ENCODE measurements around the gene REM1. TPM values are rescaled to one million over a fixed set of nuclear protein-coding genes. Genes with fewer than 3 reads are reported as not detected.

Gene REM1
- total and polyA plus RNA-seq, 4 donors, result 2.5 to 13.9 (median 13.2) TPM

- Histone ChIP-seq H3K27ac (ENCODE audit: low read depth in 1 of 2, low read length in 2 of 2) (no peak overlapping the region), H3K4me3 (ENCODE audit: low read length in 2 of 2) (no peak overlapping the region), H3K27me3 (ENCODE audit: control insufficient read depth in 1 of 2, insufficient read depth in 2 of 2, low read length in 1 of 2) (no peaks in the 10 kb centered on the region), H3K4me1 (ENCODE audit: control insufficient read depth in 1 of 2, insufficient read depth in 2 of 2, low read length in 2 of 2) (peaks cover 0 to 1% of the 10 kb centered on the region in 2 donors), H3K36me3 (ENCODE audit: control insufficient read depth in 1 of 2, insufficient read depth in 2 of 2, low read length in 1 of 2) (peaks cover 0 to 7% of the 10 kb centered on the region in 2 donors), H3K9me3 (ENCODE audit: control insufficient read depth, low read length) (no peaks in the 10 kb centered on the region)
- intact Hi-C loops (cut with DNase I), result no loop called here
- no peak for ATAC-seq (ENCODE audit: low FRiP score)
- 85 to 88% methylated on average over 6 of the region's 6 CpGs for WGBS, 2 donors
- DNase-seq, result no peak
Measured at GRCh38 chr20:31527266-31527665, 52.2 kb downstream of the REM1 start.

Other genes starting within 250 kb of the REM1 start
- gene DEFB115, start 217.6 kb upstream of the REM1 start, total RNA-seq, result not detected
- gene DEFB115, start 217.6 kb upstream of the REM1 start, polyA plus RNA-seq, result not detected
- not detected for gene DEFB116, start 166.7 kb upstream of the REM1 start, total RNA-seq
- gene DEFB116, start 166.7 kb upstream of the REM1 start, polyA plus RNA-seq, result not detected
- gene DEFB118, start 106.7 kb upstream of the REM1 start, total RNA-seq, result not detected
- gene DEFB118, start 106.7 kb upstream of the REM1 start, polyA plus RNA-seq, result not detected
- gene DEFB119, start 84.7 kb upstream of the REM1 start, total RNA-seq, result not detected
- not detected for gene DEFB119, start 84.7 kb upstream of the REM1 start, polyA plus RNA-seq
- not detected for gene DEFB121, start 69.1 kb upstream of the REM1 start, total RNA-seq
- not detected for gene DEFB121, start 69.1 kb upstream of the REM1 start, polyA plus RNA-seq
- not detected for gene DEFB123, start 34.7 kb upstream of the REM1 start, total RNA-seq
- gene DEFB123, start 34.7 kb upstream of the REM1 start, polyA plus RNA-seq, result not detected
- 1 to 10 TPM; 1.6 to 7.6 TPM for gene DEFB124, start 161 bp upstream of the REM1 start, total RNA-seq
- gene DEFB124, start 161 bp upstream of the REM1 start, polyA plus RNA-seq, result not detected
- 100 to 1,000 TPM; 136 to 139 TPM for gene HM13, start 39.2 kb downstream of the REM1 start, total RNA-seq
- 100 to 1,000 TPM in 1 of 2 donors, 10 to 100 TPM in 1; 41.8 to 108 TPM for gene HM13, start 39.2 kb downstream of the REM1 start, polyA plus RNA-seq
- 100 to 1,000 TPM; 170 to 396 TPM for gene ID1, start 130.0 kb downstream of the REM1 start, total RNA-seq
- gene ID1, start 130.0 kb downstream of the REM1 start, polyA plus RNA-seq, result 100 to 1,000 TPM; 163 to 382 TPM
- gene COX4I2, start 162.6 kb downstream of the REM1 start, total RNA-seq, result 1 to 10 TPM; 5.2 to 9.5 TPM
- 1 to 10 TPM in 1 of 2 donors, not detected in 1; 2.0 TPM for gene COX4I2, start 162.6 kb downstream of the REM1 start, polyA plus RNA-seq
- 100 to 1,000 TPM in 1 of 2 donors, 10 to 100 TPM in 1; 69.1 to 107 TPM for gene BCL2L1, start 247.6 kb downstream of the REM1 start, total RNA-seq
- 100 to 1,000 TPM; 103 to 104 TPM for gene BCL2L1, start 247.6 kb downstream of the REM1 start, polyA plus RNA-seq